Transverse colon (tissue), 4 donors: ENCODE measurements around the gene SLC25A2.
"Not testable (repeated sequence)": the region's sequence is repeated elsewhere in the genome, so short reads cannot be mapped to it uniquely, and the experiment has no call there.

Experiments
- CTCF ChIP-seq, 5 experiments: fragments of 200-600 bp in 3 of 5; fragments of 450-650 bp in 2 of 5; sonication (generic) in 3 of 5; IDR thresholded peaks; 1 replicate in 2 of 5; 2 replicates in 3 of 5; pipeline ENCODE4 v1.5.1; 2016 to 2017; ENCODE audit warnings: antibody characterized with exemption in 5 of 5, inconsistent platforms in 3 of 5, mild to moderate bottlenecking in 2 of 5, moderate library complexity in 1 of 5
- EP300 ChIP-seq: sonication (generic); formaldehyde crosslinking; IDR thresholded peaks from one replicate; pipeline ENCODE4 v1.6.1; 2017; ENCODE audit warnings: antibody characterized with exemption, low read depth
- POLR2A ChIP-seq: fragments of 450-650 bp; IDR thresholded peaks from one replicate; pipeline ENCODE4 v1.6.1; 2016; ENCODE audit warnings: antibody characterized with exemption, mild to moderate bottlenecking, moderate library complexity
- POLR2AphosphoS5 ChIP-seq, 3 donors: sonication (generic); formaldehyde crosslinking; IDR thresholded peaks; one replicate each; pipeline ENCODE4 v1.6.1; 2016; ENCODE audit warnings: antibody characterized with exemption in 3 of 3

- TF ChIP-seq CTCF (IDR thresholded peaks at IDR 0.05); POLR2A; EP300; POLR2AphosphoS5 (IDR thresholded peaks at IDR 0.05): not testable (repeated sequence)
Measured at GRCh38 chr5:141316963-141317362, 13.1 kb upstream of the SLC25A2 start.
